Gastroesophageal sphincter (tissue), 4 donors: Measurements from ENCODE around the gene FAM149A. TPM values are rescaled to one million over a fixed set of nuclear protein-coding genes. Genes with fewer than 3 reads are reported as not detected.

Experiments used
- ATAC-seq: fragments of 150-250 bp; one replicate; pipeline ENCODE4 v1.9.1; 2016; ENCODE audit warnings: mild to moderate bottlenecking, moderate library complexity
- H3K27ac ChIP-seq, 4 donors: fragments of 200-600 bp; sonication (generic) in 3 of 4; 1 replicate in 3 of 4; 2 replicates in 1 of 4; pipeline ENCODE4 v1.5.1; 2016 to 2019
- H3K27me3 ChIP-seq: fragments of 200-600 bp; sonication (generic); one replicate; pipeline ENCODE4 v1.5.1; 2019
- H3K36me3 ChIP-seq, 2 donors: fragments of 200-600 bp; sonication (generic); one replicate each; pipeline ENCODE4 v1.5.1; 2019; ENCODE audit warnings: control low read depth in 1 of 2
- H3K4me1 ChIP-seq, 3 donors: fragments of 200-600 bp; sonication (generic); 1 replicate in 2 of 3; 2 replicates in 1 of 3; pipeline ENCODE4 v1.5.1; 2016 to 2019; ENCODE audit warnings: control low read depth in 2 of 3
- H3K4me3 ChIP-seq, 2 donors: fragments of 200-600 bp; sonication (generic); one replicate each; pipeline ENCODE4 v1.5.1; 2019; ENCODE audit warnings: mild to moderate bottlenecking in 1 of 2, moderate library complexity in 1 of 2
- H3K9me3 ChIP-seq, 3 donors: fragments of 200-600 bp; sonication (generic); one replicate each; pipeline ENCODE4 v1.5.1; 2017 to 2019; ENCODE audit warnings: control low read depth in 2 of 3
- CTCF ChIP-seq, 4 experiments: fragments of 200-600 bp in 2 of 4; fragments of 450-650 bp in 2 of 4; sonication (generic) in 1 of 4; IDR thresholded peaks; one replicate each; pipeline ENCODE4 v1.5.1; 2017 to 2019; ENCODE audit warnings: antibody characterized with exemption in 4 of 4, mild to moderate bottlenecking in 2 of 4, moderate library complexity in 2 of 4
- EP300 ChIP-seq: sonication (generic); formaldehyde crosslinking; IDR thresholded peaks from one replicate; pipeline ENCODE4 v1.6.1; 2017; ENCODE audit warnings: antibody characterized with exemption, mild to moderate bottlenecking
- POLR2A ChIP-seq, 2 donors: fragments of 450-650 bp; IDR thresholded peaks; one replicate each; pipeline ENCODE4 v1.6.1; 2017; ENCODE audit warnings: antibody characterized with exemption in 2 of 2, mild to moderate bottlenecking in 2 of 2, moderate library complexity in 1 of 2
- POLR2AphosphoS5 ChIP-seq: sonication (generic); formaldehyde crosslinking; IDR thresholded peaks from one replicate; pipeline ENCODE4 v1.6.1; 2017; ENCODE audit warnings: antibody characterized with exemption
- WGBS, 2 donors: methylation state at CpG; one replicate each; pipeline ENCODE4 v1.1.5; 2018; ENCODE audit warnings: low coverage in 1 of 2; 5-methylcytosine and 5-hydroxymethylcytosine counted together
- total RNA-seq, 4 donors: library from RNA; depleted of rRNA; stranded (reverse); fragments of >200 nt; gene quantifications; one replicate each; pipeline ENCODE4 v1.1.0, GENCODE V29; 2016

The FAM149A gene
- total RNA-seq, 4 donors from 2014 or later, result 24.9 to 39.8 (median 32.7) TPM

GRCh38 chr4:186172546-186172945, 68.0 kb downstream of the FAM149A start:
- Histone ChIP-seq H3K4me1 (no peaks in the 10 kb centered on the region), H3K9me3 (no peaks in the 10 kb centered on the region), H3K36me3 (peaks cover 0 to 21% of the 10 kb centered on the region in 2 donors), H3K27me3 (no peaks in the 10 kb centered on the region), H3K27ac (no peak overlapping the region), H3K4me3 (no peak overlapping the region)
- no peak for ATAC-seq
- TF ChIP-seq EP300 (no peak), POLR2A (IDR thresholded peaks at IDR 0.05) (no peak), CTCF (IDR thresholded peaks at IDR 0.05) (no peak), POLR2AphosphoS5 (no peak)
- WGBS, 2 donors, result 66% methylated on average over 8 of the region's 8 CpGs; no CpG with 5 or more reads in 1 of the 2 donors

GRCh38 chr4:186188107-186188506, 83.6 kb downstream of the FAM149A start:
- peaks cover 0 to 22% (median 15%) of the 10 kb centered on the region in 3 donors for H3K4me1 ChIP-seq
- no peak overlapping the region for H3K27ac ChIP-seq
- no peaks in the 10 kb centered on the region for H3K36me3 ChIP-seq
- no peak overlapping the region for H3K4me3 ChIP-seq
- H3K9me3 ChIP-seq, result no peaks in the 10 kb centered on the region
- WGBS, 2 donors, result 11 to 94% methylated on average over 1 to 3 of the region's 3 CpGs
- TF ChIP-seq POLR2A (IDR thresholded peaks at IDR 0.05), result no peak
- no peak for TF ChIP-seq POLR2AphosphoS5
- TF ChIP-seq EP300, result no peak
- no peak for TF ChIP-seq CTCF (IDR thresholded peaks at IDR 0.05)
- H3K27me3 ChIP-seq, result no peaks in the 10 kb centered on the region
- ATAC-seq, result no peak

GRCh38 chr4:186189656-186190055, 85.2 kb downstream of the FAM149A start:
- Histone ChIP-seq H3K27me3 (no peaks in the 10 kb centered on the region), H3K4me1 (peaks cover 0 to 38% (median 24%) of the 10 kb centered on the region in 3 donors), H3K4me3 (no peak overlapping the region), H3K9me3 (no peaks in the 10 kb centered on the region), H3K27ac (peak overlapping the region; percentile 82 to 99 (median 98)), H3K36me3 (peaks cover 0 to 4% of the 10 kb centered on the region in 2 donors)
- 50 to 54% methylated on average over 4 of the region's 4 CpGs for WGBS, 2 donors
- no peak for TF ChIP-seq CTCF (IDR thresholded peaks at IDR 0.05)
- no peak for TF ChIP-seq POLR2AphosphoS5
- no peak for TF ChIP-seq EP300
- no peak for TF ChIP-seq POLR2A (IDR thresholded peaks at IDR 0.05)
- no peak for ATAC-seq

- Histone ChIP-seq H3K27me3 (no peaks in the 10 kb centered on the region), H3K4me1 (peaks cover 0 to 42% (median 24%) of the 10 kb centered on the region in 3 donors), H3K4me3 (peak overlapping the region; percentile 82 to 84), H3K36me3 (peaks cover 0 to 14% of the 10 kb centered on the region in 2 donors), H3K27ac (peak overlapping the region; percentile 82 to 99 (median 98)), H3K9me3 (no peaks in the 10 kb centered on the region)
- TF ChIP-seq EP300, result no peak
- TF ChIP-seq CTCF (IDR thresholded peaks at IDR 0.05), result peak in 1 of 4 experiments; percentile 23
- peak; percentile 36 for ATAC-seq
- 0% methylated on average over 5 to 11 of the region's 34 CpGs for WGBS, 2 donors
These were observed 86.2 kb downstream of the FAM149A start for GRCh38 chr4:186190581-186191199.
